Suppressor macrophage treated with lipopolysaccharide for 4 hours (primary cell): ENCODE measurements around the gene MPI.
A peak's percentile ranks its signal among the peaks of the same experiment; 100 is the strongest.
"Not testable (repeated sequence)": the region's sequence is repeated elsewhere in the genome, so short reads cannot be mapped to it uniquely, and the experiment has no call there.

Source experiments
- DNase-seq: peaks from one replicate; pipeline ENCODE4 v3.0.0-alpha.2; 2020

MPI gene

GRCh38 chr15:74894383-74894782 is 4.5 kb downstream of the MPI start:
- not testable (repeated sequence) for DNase-seq

GRCh38 chr15:74895830-74896229 is 6.0 kb downstream of the MPI start:
- DNase-seq = no peak

- no peak for DNase-seq
Measured at GRCh38 chr15:74896316-74896715, 6.5 kb downstream of the MPI start.

- no peak for DNase-seq
Measured at GRCh38 chr15:74897300-74897701, 7.5 kb downstream of the MPI start.

- peak; percentile 77 for DNase-seq
Measured at GRCh38 chr15:74901612-74902063, 11.8 kb downstream of the MPI start.

- DNase-seq = no peak
Measured at GRCh38 chr15:74902295-74903075, 12.6 kb downstream of the MPI start.

- DNase-seq = no peak
Measured at GRCh38 chr15:74903676-74904075, 13.8 kb downstream of the MPI start.

- no peak for DNase-seq
Measured at GRCh38 chr15:74904190-74904805, 14.5 kb downstream of the MPI start.

GRCh38 chr15:74906067-74906449 is 16.2 kb downstream of the MPI start:
- no peak for DNase-seq

GRCh38 chr15:74906450-74907162 is 16.8 kb downstream of the MPI start, which contains the start of gene FAM219B:
TSS of gene FAM219B (minus strand) at chr15:74906851. CDS start at chr15:74906800, 51 bp downstream.
- DNase-seq = peak; percentile 95

GRCh38 chr15:74907163-74907870 is 17.5 kb downstream of the MPI start:
- no peak for DNase-seq

- DNase-seq = no peak
Measured at GRCh38 chr15:74908635-74909034, 18.8 kb downstream of the MPI start.

GRCh38 chr15:74913041-74913440 is 23.2 kb downstream of the MPI start:
- no peak for DNase-seq

GRCh38 chr15:74913799-74914198 is 24.0 kb downstream of the MPI start:
- DNase-seq = not testable (repeated sequence)

- no peak for DNase-seq
Measured at GRCh38 chr15:74917676-74918075, 27.8 kb downstream of the MPI start.

GRCh38 chr15:74920456-74920855 is 30.6 kb downstream of the MPI start:
- DNase-seq = peak; percentile 63

- DNase-seq = no peak
Measured at GRCh38 chr15:74924525-74924924, 34.7 kb downstream of the MPI start.

GRCh38 chr15:74928771-74929198 is 38.9 kb downstream of the MPI start:
- DNase-seq = no peak

GRCh38 chr15:74933573-74933972 is 43.7 kb downstream of the MPI start:
- DNase-seq = no peak

- DNase-seq = not testable (repeated sequence)
Measured at GRCh38 chr15:74935193-74935592, 45.4 kb downstream of the MPI start.

- DNase-seq = no peak
Measured at GRCh38 chr15:74937272-74937589, 47.4 kb downstream of the MPI start.

GRCh38 chr15:74937590-74938371 is 47.9 kb downstream of the MPI start, which contains the start of gene COX5A:
TSS of gene COX5A (minus strand) at chr15:74938073. CDS start at chr15:74938014, 59 bp downstream.
- DNase-seq = peak; percentile 98
